NCI-H187 (cell line): ENCODE results near the gene NDFIP1.

Experiments
- DNase-seq, 2 experiments: peaks; one replicate each; lab custom pipeline; 2025; lab: John Stamatoyannopoulos, UW

NDFIP1 gene

GRCh38 chr5:142091922-142092321, 16.7 kb upstream of the NDFIP1 start:
- no peak for DNase-seq

- DNase-seq = no peak
Measured at GRCh38 chr5:142095035-142095434, 13.5 kb upstream of the NDFIP1 start.

- no peak for DNase-seq
Measured at GRCh38 chr5:142095651-142096330, 12.8 kb upstream of the NDFIP1 start.

- no peak for DNase-seq
Measured at GRCh38 chr5:142096382-142096781, 12.2 kb upstream of the NDFIP1 start.

- DNase-seq = no peak
Measured at GRCh38 chr5:142097681-142098080, 10.9 kb upstream of the NDFIP1 start.

GRCh38 chr5:142098275-142098674, 10.3 kb upstream of the NDFIP1 start:
- no peak for DNase-seq

GRCh38 chr5:142098931-142099330, 9.6 kb upstream of the NDFIP1 start:
- no peak for DNase-seq

- DNase-seq = no peak
Measured at GRCh38 chr5:142100307-142100706, 8.3 kb upstream of the NDFIP1 start.

- no peak for DNase-seq
Measured at GRCh38 chr5:142102980-142103740, 5.4 kb upstream of the NDFIP1 start.

GRCh38 chr5:142104491-142104890, 4.1 kb upstream of the NDFIP1 start:
- DNase-seq = no peak

GRCh38 chr5:142106061-142106460, 2.5 kb upstream of the NDFIP1 start:
- no peak for DNase-seq

GRCh38 chr5:142107036-142107735, 1.4 kb upstream of the NDFIP1 start:
- no peak for DNase-seq

- DNase-seq = no peak
Measured at GRCh38 chr5:142107736-142108431, 695 bp upstream of the NDFIP1 start.

GRCh38 chr5:142109331-142110045, 909 bp downstream of the NDFIP1 start:
- no peak for DNase-seq

GRCh38 chr5:142110046-142110531, 1.5 kb downstream of the NDFIP1 start:
- DNase-seq = no peak

GRCh38 chr5:142110988-142111687, 2.6 kb downstream of the NDFIP1 start:
- no peak for DNase-seq

GRCh38 chr5:142114687-142115086, 6.1 kb downstream of the NDFIP1 start:
- no peak for DNase-seq

- DNase-seq = no peak
Measured at GRCh38 chr5:142115937-142116614, 7.5 kb downstream of the NDFIP1 start.

GRCh38 chr5:142117579-142118151, 9.1 kb downstream of the NDFIP1 start:
- DNase-seq = no peak

- no peak for DNase-seq
Measured at GRCh38 chr5:142118155-142118686, 9.6 kb downstream of the NDFIP1 start.
